Liver (tissue), 3 donors: ENCODE results near the gene BASP1.
"Not testable (repeated sequence)": the region's sequence is repeated elsewhere in the genome, so short reads cannot be mapped to it uniquely, and the experiment has no call there.

Experiments
- CTCF ChIP-seq: fragments of 150-350 bp; IDR thresholded peaks from 2 replicates; pipeline ENCODE4 v1.5.1; 2017; ENCODE audit warnings: improper control_type of control experiment, low read depth, low read length; ENCODE audit not compliant: missing input control
- FOXA1 ChIP-seq: IDR thresholded peaks from 2 replicates; pipeline ENCODE4 v1.6.1; 2016; ENCODE audit warnings: antibody characterized with exemption
- GABPA ChIP-seq, 2 donors: IDR thresholded peaks in 1 of 2; conservative IDR thresholded peaks in 1 of 2; 2 replicates each; pipeline ENCODE4 v1.6.1; 2016; ENCODE audit warnings: antibody characterized with exemption in 2 of 2, mild to moderate bottlenecking in 1 of 2, moderate library complexity in 1 of 2
- HNF4A ChIP-seq, 2 donors: conservative IDR thresholded peaks; 2 replicates each; pipeline ENCODE4 v1.6.1; 2016; ENCODE audit warnings: antibody characterized with exemption in 2 of 2, mild to moderate bottlenecking in 2 of 2
- MAX ChIP-seq: IDR thresholded peaks from 2 replicates; pipeline ENCODE4 v1.6.1; 2016; ENCODE audit warnings: antibody characterized with exemption
- RAD21 ChIP-seq, 2 donors: IDR thresholded peaks; 2 replicates each; pipeline ENCODE4 v1.6.1; 2016; ENCODE audit warnings: antibody characterized with exemption in 2 of 2, mild to moderate bottlenecking in 2 of 2
- REST ChIP-seq: IDR thresholded peaks from 2 replicates; pipeline ENCODE4 v1.6.1; 2016; ENCODE audit warnings: antibody characterized with exemption, mild to moderate bottlenecking
- RXRA ChIP-seq, 2 donors: IDR thresholded peaks; 2 replicates each; pipeline ENCODE4 v1.6.1; 2017 to 2018; ENCODE audit warnings: antibody characterized with exemption in 2 of 2, mild to moderate bottlenecking in 1 of 2
- SP1 ChIP-seq: IDR thresholded peaks from 2 replicates; pipeline ENCODE4 v1.6.1; 2018; ENCODE audit warnings: antibody characterized with exemption, mild to moderate bottlenecking
- TAF1 ChIP-seq: conservative IDR thresholded peaks from 2 replicates; pipeline ENCODE4 v1.6.1; 2016; ENCODE audit warnings: antibody characterized with exemption, mild to moderate bottlenecking
- YY1 ChIP-seq: IDR thresholded peaks from 2 replicates; pipeline ENCODE4 v1.6.1; 2016; ENCODE audit warnings: antibody characterized with exemption, mild to moderate bottlenecking
- ZBTB33 ChIP-seq: IDR thresholded peaks from 2 replicates; pipeline ENCODE4 v1.6.1; 2016; ENCODE audit warnings: antibody characterized with exemption
- donor health status: healthy.
- donor health status: healthy.

GRCh38 chr5:17307440-17307839 is 90.0 kb downstream of the BASP1 start:
- TF ChIP-seq CTCF; TAF1; REST; ZBTB33; SP1; FOXA1; GABPA (IDR thresholded peaks at IDR 0.05 in 1 of 2, conservative IDR thresholded peaks at IDR 0.05 in 1 of 2); MAX; RXRA (IDR thresholded peaks at IDR 0.05); RAD21 (IDR thresholded peaks at IDR 0.05); HNF4A (conservative IDR thresholded peaks at IDR 0.05); YY1: not testable (repeated sequence)
